Measurements from ENCODE around the gene HSF5. TPM values are rescaled to one million over a fixed set of nuclear protein-coding genes. Genes with fewer than 3 reads are reported as not detected.
"Not testable (repeated sequence)": the region's sequence is repeated elsewhere in the genome, so short reads cannot be mapped to it uniquely, and the experiment has no call there.

Gene HSF5
- total RNA-seq, 1 donor from 2014 or later = 0.05 TPM

- Mint-ChIP-seq H3K9me3 (no peaks in the 10 kb centered on the region), H3K36me3 (ENCODE audit: low read depth) (peaks cover 32% of the 10 kb centered on the region), H3K4me1 (no peaks in the 10 kb centered on the region), H3K27me3 (ENCODE audit: low read depth) (no peaks in the 10 kb centered on the region), H3K27ac (ENCODE audit: unreplicated experiment) (no peak overlapping the region), H3K4me3 (no peak overlapping the region)
- TF ChIP-seq CTCF (conservative IDR thresholded peaks at IDR 0.05) = no peak
- DNase-seq (ENCODE audit: low read depth, low spot score) = no peak
Observed at GRCh38 chr17:58488428-58488890, 251 bp upstream of the HSF5 start.

GRCh38 chr17:58484600-58484999 is 3.6 kb downstream of the HSF5 start:
- Mint-ChIP-seq H3K36me3 (ENCODE audit: low read depth) (peaks cover 10% of the 10 kb centered on the region), H3K4me3 (no peak overlapping the region), H3K9me3 (no peaks in the 10 kb centered on the region), H3K27ac (ENCODE audit: unreplicated experiment) (no peak overlapping the region), H3K27me3 (ENCODE audit: low read depth) (no peaks in the 10 kb centered on the region), H3K4me1 (no peaks in the 10 kb centered on the region)
- TF ChIP-seq CTCF (conservative IDR thresholded peaks at IDR 0.05) = no peak
- no peak for DNase-seq (ENCODE audit: low read depth, low spot score)

GRCh38 chr17:58481798-58482197 is 6.4 kb downstream of the HSF5 start:
- not testable (repeated sequence) for H3K27me3 Mint-ChIP-seq (ENCODE audit: low read depth); H3K27ac Mint-ChIP-seq (ENCODE audit: unreplicated experiment); DNase-seq (ENCODE audit: low read depth, low spot score); H3K9me3 Mint-ChIP-seq; H3K36me3 Mint-ChIP-seq (ENCODE audit: low read depth); H3K4me1 Mint-ChIP-seq; H3K4me3 Mint-ChIP-seq

GRCh38 chr17:58480090-58480489 is 8.1 kb downstream of the HSF5 start:
- no peaks in the 10 kb centered on the region for H3K9me3 Mint-ChIP-seq
- H3K27me3 Mint-ChIP-seq (ENCODE audit: low read depth) = no peaks in the 10 kb centered on the region
- no peak overlapping the region for H3K4me3 Mint-ChIP-seq

GRCh38 chr17:58476812-58477211 is 11.4 kb downstream of the HSF5 start:
- Mint-ChIP-seq H3K27me3 (ENCODE audit: low read depth) (no peaks in the 10 kb centered on the region), H3K27ac (ENCODE audit: unreplicated experiment) (no peak overlapping the region), H3K4me1 (no peaks in the 10 kb centered on the region), H3K9me3 (no peaks in the 10 kb centered on the region), H3K4me3 (no peak overlapping the region), H3K36me3 (ENCODE audit: low read depth) (no peaks in the 10 kb centered on the region)
- no peak for TF ChIP-seq CTCF (conservative IDR thresholded peaks at IDR 0.05)
- no peak for DNase-seq (ENCODE audit: low read depth, low spot score)

More at GRCh38 chr17:58480090-58480489, 8.1 kb downstream of the HSF5 start:
- H3K36me3 Mint-ChIP-seq (ENCODE audit: low read depth) = no peaks in the 10 kb centered on the region
- H3K27ac Mint-ChIP-seq (ENCODE audit: unreplicated experiment) = no peak overlapping the region
- DNase-seq (ENCODE audit: low read depth, low spot score) = no peak
- no peak for TF ChIP-seq CTCF (conservative IDR thresholded peaks at IDR 0.05)
- no peaks in the 10 kb centered on the region for H3K4me1 Mint-ChIP-seq

GRCh38 chr17:58475985-58476384 is 12.2 kb downstream of the HSF5 start:
- Mint-ChIP-seq H3K36me3 (ENCODE audit: low read depth) (no peaks in the 10 kb centered on the region), H3K9me3 (no peaks in the 10 kb centered on the region), H3K27ac (ENCODE audit: unreplicated experiment) (no peak overlapping the region), H3K4me1 (no peaks in the 10 kb centered on the region), H3K4me3 (no peak overlapping the region), H3K27me3 (ENCODE audit: low read depth) (no peaks in the 10 kb centered on the region)
- no peak for DNase-seq (ENCODE audit: low read depth, low spot score)
- no peak for TF ChIP-seq CTCF (conservative IDR thresholded peaks at IDR 0.05)

Data from neural crest cell (in vitro differentiated cells).